DOHH2 (cell line): ENCODE data around the gene GRIN2A.

Experiments
- H3F3A ChIP-seq: fragments of 200-600 bp; sonication (generic), shearing (Covaris generic); 2 replicates; pipeline ENCODE4 v1.6.0; 2016; ENCODE audit warnings: antibody characterized with exemption, mild to moderate bottlenecking; ENCODE audit not compliant: control insufficient read depth, insufficient read depth
- H3K27ac ChIP-seq: fragments of 200-600 bp; sonication (generic); 2 replicates; pipeline ENCODE4 v1.5.1; 2014; ENCODE audit warnings: low read depth, mild to moderate bottlenecking, low read length, moderate library complexity
- H3K27me3 ChIP-seq: fragments of 200-600 bp; sonication (generic); 2 replicates; pipeline ENCODE4 v1.6.1; 2014; ENCODE audit warnings: mild to moderate bottlenecking, low read length, mixed read lengths; ENCODE audit not compliant: control insufficient read depth
- H3K36me3 ChIP-seq: fragments of 200-600 bp; sonication (generic); 2 replicates; pipeline ENCODE4 v1.6.1; 2014; ENCODE audit warnings: mild to moderate bottlenecking, low read length, moderate library complexity, mixed read lengths; ENCODE audit not compliant: control insufficient read depth
- H3K4me1 ChIP-seq: fragments of 200-600 bp; sonication (generic); 2 replicates; pipeline ENCODE4 v1.6.1; 2014; ENCODE audit warnings: mild to moderate bottlenecking, low read length, mixed read lengths; ENCODE audit not compliant: control insufficient read depth
- H3K4me2 ChIP-seq: fragments of 200-600 bp; sonication (generic); 2 replicates; pipeline ENCODE4 v1.6.0; 2014; ENCODE audit warnings: mild to moderate bottlenecking, low read length, moderate library complexity
- H3K4me3 ChIP-seq: fragments of 200-600 bp; sonication (generic); 2 replicates; pipeline ENCODE4 v1.5.1; 2014; ENCODE audit warnings: mild to moderate bottlenecking, low read length, mixed read lengths
- H3K79me2 ChIP-seq: fragments of 200-600 bp; sonication (generic); 2 replicates; pipeline ENCODE4 v1.6.1; 2014; ENCODE audit warnings: mild to moderate bottlenecking, low read length, mixed read lengths; ENCODE audit not compliant: control insufficient read depth
- H3K9me2 ChIP-seq: fragments of 200-600 bp; sonication (generic); replicated peaks from 2 replicates; pipeline ENCODE4 v1.6.1; 2014; ENCODE audit warnings: mild to moderate bottlenecking, low read length, mixed read lengths; ENCODE audit not compliant: control insufficient read depth
- H3K9me3 ChIP-seq: fragments of 200-600 bp; sonication (generic); 2 replicates; pipeline ENCODE4 v1.6.1; 2014; ENCODE audit warnings: antibody characterized with exemption, low read length, mixed read lengths; ENCODE audit not compliant: control insufficient read depth, insufficient read depth
- H4K20me1 ChIP-seq: fragments of 200-600 bp; sonication (generic); 2 replicates; pipeline ENCODE4 v1.6.0; 2014; ENCODE audit warnings: low read depth, mild to moderate bottlenecking, antibody characterized with exemption, low read length, moderate library complexity; ENCODE audit not compliant: control insufficient read depth, insufficient read depth
- EZH2phosphoT487 ChIP-seq: fragments of 200-600 bp; sonication (generic); IDR thresholded peaks from 2 replicates; pipeline ENCODE4 v1.6.1; 2017; ENCODE audit warnings: borderline replicate concordance, mild to moderate bottlenecking, antibody characterized with exemption, low read length, moderate library complexity, mixed read lengths
- TF ChIP-seq, protein P1 (sequence below): fragments of 200-600 bp; sonication (generic); IDR thresholded peaks from one replicate; pipeline ENCODE4 v1.5.1; 2014; ENCODE audit warnings: antibody characterized with exemption, mild to moderate bottlenecking, low read depth, low read length; ENCODE audit not compliant: poor library complexity, severe bottlenecking

Gene GRIN2A

DNA sequence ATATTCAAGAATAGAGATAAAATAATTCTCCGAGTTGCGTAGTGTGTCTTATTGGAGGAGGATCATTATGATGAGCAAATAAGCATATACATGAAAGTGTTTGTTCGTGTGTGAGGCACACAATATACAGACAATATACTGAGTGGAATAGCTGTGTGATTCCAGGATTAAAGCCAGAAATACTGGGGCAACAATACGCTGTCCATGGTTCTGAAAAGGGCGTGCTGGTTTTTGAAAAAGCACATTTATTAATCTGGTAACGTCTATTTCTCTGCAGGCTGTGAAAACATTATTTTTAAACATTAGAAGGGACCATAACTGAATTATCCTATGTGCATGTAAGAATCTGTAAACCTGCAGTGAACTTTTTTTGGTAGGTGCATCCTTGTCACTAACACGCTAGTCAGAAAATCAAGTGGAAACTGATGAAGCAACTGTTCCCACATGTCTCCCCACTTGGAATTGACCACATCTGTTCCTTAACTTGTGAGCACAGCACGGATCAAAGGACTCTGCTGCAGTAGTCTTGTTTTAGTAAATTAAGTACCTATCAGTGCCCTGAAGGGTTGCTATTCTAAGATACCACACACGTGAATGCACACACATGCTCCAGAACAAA, 346.0 kb downstream of the GRIN2A start:
- Histone ChIP-seq H3K27ac (no peak overlapping the region), H3K4me1 (no peaks in the 10 kb centered on the region), H3K9me3 (no peaks in the 10 kb centered on the region), H3K36me3 (no peaks in the 10 kb centered on the region), H3F3A (no peaks in the 10 kb centered on the region), H4K20me1 (no peaks in the 10 kb centered on the region), H3K27me3 (no peaks in the 10 kb centered on the region), H3K4me2 (no peak overlapping the region), H3K4me3 (no peak overlapping the region), H3K9me2 (no peaks in the 10 kb centered on the region), H3K79me2 (no peaks in the 10 kb centered on the region)
- TF ChIP-seq EZH2phosphoT487 = no peak
- TF ChIP-seq, protein P1, sequence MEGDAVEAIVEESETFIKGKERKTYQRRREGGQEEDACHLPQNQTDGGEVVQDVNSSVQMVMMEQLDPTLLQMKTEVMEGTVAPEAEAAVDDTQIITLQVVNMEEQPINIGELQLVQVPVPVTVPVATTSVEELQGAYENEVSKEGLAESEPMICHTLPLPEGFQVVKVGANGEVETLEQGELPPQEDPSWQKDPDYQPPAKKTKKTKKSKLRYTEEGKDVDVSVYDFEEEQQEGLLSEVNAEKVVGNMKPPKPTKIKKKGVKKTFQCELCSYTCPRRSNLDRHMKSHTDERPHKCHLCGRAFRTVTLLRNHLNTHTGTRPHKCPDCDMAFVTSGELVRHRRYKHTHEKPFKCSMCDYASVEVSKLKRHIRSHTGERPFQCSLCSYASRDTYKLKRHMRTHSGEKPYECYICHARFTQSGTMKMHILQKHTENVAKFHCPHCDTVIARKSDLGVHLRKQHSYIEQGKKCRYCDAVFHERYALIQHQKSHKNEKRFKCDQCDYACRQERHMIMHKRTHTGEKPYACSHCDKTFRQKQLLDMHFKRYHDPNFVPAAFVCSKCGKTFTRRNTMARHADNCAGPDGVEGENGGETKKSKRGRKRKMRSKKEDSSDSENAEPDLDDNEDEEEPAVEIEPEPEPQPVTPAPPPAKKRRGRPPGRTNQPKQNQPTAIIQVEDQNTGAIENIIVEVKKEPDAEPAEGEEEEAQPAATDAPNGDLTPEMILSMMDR = no peak

DNA sequence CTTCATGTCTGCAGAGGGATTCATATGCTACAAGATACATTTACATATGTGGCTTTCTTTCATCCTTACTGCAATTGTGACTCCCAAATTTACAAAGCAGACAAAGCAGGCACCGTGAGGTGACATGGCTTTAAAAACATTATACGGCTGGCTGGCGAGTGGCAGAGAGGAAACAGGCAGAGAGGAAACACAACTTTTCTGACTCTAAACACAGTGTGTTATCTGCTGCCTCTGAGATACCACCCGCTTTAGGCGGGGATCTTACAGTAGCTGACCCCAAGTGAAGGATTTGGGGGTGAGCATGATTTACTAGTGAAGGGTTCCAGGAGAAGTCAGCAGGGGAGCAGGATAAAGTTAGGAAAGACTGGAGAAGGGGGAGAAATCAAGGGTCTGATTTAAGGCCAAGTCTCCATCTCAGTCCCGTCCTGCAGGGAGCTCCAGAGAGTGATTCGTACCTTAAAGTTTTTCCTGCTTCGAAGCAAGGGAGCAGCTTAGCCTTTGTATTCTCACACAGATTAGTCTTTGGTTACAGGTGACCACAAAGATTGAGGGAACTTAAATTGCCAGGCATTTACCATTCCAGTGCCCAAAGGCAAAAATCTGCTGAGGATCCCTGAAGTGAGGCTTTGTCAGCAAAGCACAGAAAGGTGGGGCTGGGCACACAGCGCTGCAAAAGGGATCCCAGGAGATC, 355.0 kb downstream of the GRIN2A start:
- no peaks in the 10 kb centered on the region for H3K79me2 ChIP-seq
- no peaks in the 10 kb centered on the region for H3K27me3 ChIP-seq
- no peak overlapping the region for H3K4me3 ChIP-seq

GRCh38 chr16:9826656-9827055, 355.6 kb downstream of the GRIN2A start:
- no peaks in the 10 kb centered on the region for H3K9me3 ChIP-seq
- H3K9me2 ChIP-seq = no peaks in the 10 kb centered on the region
- no peaks in the 10 kb centered on the region for H4K20me1 ChIP-seq
- H3K4me3 ChIP-seq = no peak overlapping the region
- no peaks in the 10 kb centered on the region for H3K4me1 ChIP-seq
- no peak overlapping the region for H3K4me2 ChIP-seq
- H3F3A ChIP-seq = no peaks in the 10 kb centered on the region
- H3K27me3 ChIP-seq = no peaks in the 10 kb centered on the region
- no peaks in the 10 kb centered on the region for H3K79me2 ChIP-seq
- no peak for TF ChIP-seq EZH2phosphoT487
- TF ChIP-seq, protein P1 = no peak
- no peaks in the 10 kb centered on the region for H3K36me3 ChIP-seq
- H3K27ac ChIP-seq = no peak overlapping the region

More for the DNA sequence above, 355.0 kb downstream of the GRIN2A start:
- H3K4me2 ChIP-seq = no peak overlapping the region
- TF ChIP-seq, protein P1 = no peak
- no peak for TF ChIP-seq EZH2phosphoT487
- H3K4me1 ChIP-seq = no peaks in the 10 kb centered on the region
- H4K20me1 ChIP-seq = no peaks in the 10 kb centered on the region
- no peaks in the 10 kb centered on the region for H3K9me2 ChIP-seq
- no peaks in the 10 kb centered on the region for H3K9me3 ChIP-seq
- no peaks in the 10 kb centered on the region for H3K36me3 ChIP-seq
- no peak overlapping the region for H3K27ac ChIP-seq
- no peaks in the 10 kb centered on the region for H3F3A ChIP-seq
